Activated naive CD8-positive, alpha-beta T cell treated with anti-CD3 and anti-CD28 coated beads, Interleukin-2, amount 50 U/mL, for 24 hours (primary cell): Measurements from ENCODE around the gene CENPL.
"Not testable (repeated sequence)": the region's sequence is repeated elsewhere in the genome, so short reads cannot be mapped to it uniquely, and the experiment has no call there.

ENCODE experiments used
- ATAC-seq: fragments of 150-1000 bp; cut with Tn5 transposase; one replicate; pipeline ENCODE4 v1.10.0; 2021
- DNase-seq: peaks from one replicate; pipeline ENCODE4 v3.0.0; 2021
- H3K27ac Mint-ChIP-seq: one replicate; pipeline ENCODE4 v1.8.0; 2021; ENCODE audit warnings: mild to moderate bottlenecking, mixed read lengths
- H3K27me3 Mint-ChIP-seq: one replicate; pipeline ENCODE4 v1.8.0; 2021; ENCODE audit warnings: mixed read lengths
- H3K36me3 Mint-ChIP-seq: one replicate; pipeline ENCODE4 v1.8.0; 2021; ENCODE audit warnings: low read depth, mixed read lengths
- H3K4me1 Mint-ChIP-seq: one replicate; pipeline ENCODE4 v1.8.0; 2021; ENCODE audit warnings: mixed read lengths
- H3K4me3 Mint-ChIP-seq: one replicate; pipeline ENCODE4 v1.8.0; 2021; ENCODE audit warnings: mild to moderate bottlenecking, moderate library complexity, mixed read lengths
- H3K9me3 Mint-ChIP-seq: one replicate; pipeline ENCODE4 v1.8.0; 2021; ENCODE audit warnings: mixed read lengths

Gene CENPL

DNA sequence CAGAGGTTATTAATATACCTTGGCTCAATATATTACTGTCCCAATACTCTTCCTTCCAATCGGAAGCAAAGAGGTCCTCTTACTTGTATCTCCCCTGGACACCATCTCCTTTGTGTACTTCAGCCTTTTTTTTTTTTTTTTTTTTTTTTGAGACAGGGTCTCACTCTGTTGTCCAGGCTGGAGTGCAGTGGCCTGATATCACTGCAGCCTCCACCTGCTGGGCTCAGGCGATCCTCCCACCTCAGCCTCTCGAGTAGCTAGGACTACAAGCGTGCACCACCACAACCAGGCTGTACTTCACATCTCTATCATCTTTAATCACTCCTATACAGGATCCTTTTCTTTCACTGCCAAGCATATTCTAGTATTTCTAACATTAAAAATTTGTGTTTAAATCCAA lies 3.0 kb downstream of the CENPL start:
- no peak for DNase-seq
- H3K9me3 Mint-ChIP-seq = no peaks in the 10 kb centered on the region
- peaks cover 43% of the 10 kb centered on the region for H3K4me1 Mint-ChIP-seq
- no peak for ATAC-seq
- H3K27ac Mint-ChIP-seq = no peak overlapping the region
- H3K36me3 Mint-ChIP-seq = peaks cover 30% of the 10 kb centered on the region
- H3K27me3 Mint-ChIP-seq = no peaks in the 10 kb centered on the region
- H3K4me3 Mint-ChIP-seq = peak overlapping the region; percentile 91

DNA sequence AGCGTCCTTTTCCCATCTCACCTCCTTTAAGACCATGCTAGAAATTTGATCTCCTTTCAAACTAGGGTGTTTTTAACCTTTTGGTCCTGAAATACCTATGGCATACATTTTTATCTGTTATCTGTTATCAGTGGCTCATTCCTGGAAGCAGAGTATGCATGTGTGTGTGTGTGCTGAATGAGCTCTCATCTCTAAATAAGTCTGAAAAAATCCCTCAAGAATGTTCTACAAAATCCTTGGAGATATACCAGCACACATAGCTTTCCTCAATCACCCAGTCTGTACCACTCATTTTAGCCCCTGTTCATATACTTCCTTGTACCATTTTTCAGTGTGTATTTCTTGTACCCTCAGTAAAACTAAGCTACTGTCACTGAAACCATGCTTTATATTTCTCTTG lies 6.2 kb downstream of the CENPL start:
- Mint-ChIP-seq H3K36me3 (peaks cover 38% of the 10 kb centered on the region), H3K4me3 (no peak overlapping the region), H3K27me3 (no peaks in the 10 kb centered on the region), H3K9me3 (no peaks in the 10 kb centered on the region), H3K27ac (no peak overlapping the region), H3K4me1 (peaks cover 39% of the 10 kb centered on the region)
- ATAC-seq (no peak), DNase-seq (no peak)

DNA sequence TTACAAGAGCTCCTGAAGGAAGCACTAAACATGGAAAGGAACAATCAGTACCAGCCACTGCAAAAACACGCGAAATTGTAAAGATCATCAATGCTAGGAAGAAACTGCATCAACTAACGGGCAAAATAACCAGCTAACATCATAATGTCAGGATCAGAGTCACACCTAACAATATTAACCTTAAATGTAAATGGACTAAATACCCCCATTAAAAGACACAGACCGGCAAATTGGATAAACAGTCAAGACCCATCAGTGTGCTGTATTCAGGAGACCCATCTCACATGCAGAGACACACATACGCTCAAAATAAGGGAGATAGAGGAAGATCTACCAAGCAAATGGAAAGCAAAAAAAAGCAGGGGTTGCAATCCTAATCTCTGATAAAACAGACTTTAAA lies 11.0 kb downstream of the CENPL start:
- Mint-ChIP-seq H3K4me1 (peaks cover 18% of the 10 kb centered on the region), H3K36me3 (peaks cover 47% of the 10 kb centered on the region)
- H3K9me3 Mint-ChIP-seq = not testable (repeated sequence)

DNA sequence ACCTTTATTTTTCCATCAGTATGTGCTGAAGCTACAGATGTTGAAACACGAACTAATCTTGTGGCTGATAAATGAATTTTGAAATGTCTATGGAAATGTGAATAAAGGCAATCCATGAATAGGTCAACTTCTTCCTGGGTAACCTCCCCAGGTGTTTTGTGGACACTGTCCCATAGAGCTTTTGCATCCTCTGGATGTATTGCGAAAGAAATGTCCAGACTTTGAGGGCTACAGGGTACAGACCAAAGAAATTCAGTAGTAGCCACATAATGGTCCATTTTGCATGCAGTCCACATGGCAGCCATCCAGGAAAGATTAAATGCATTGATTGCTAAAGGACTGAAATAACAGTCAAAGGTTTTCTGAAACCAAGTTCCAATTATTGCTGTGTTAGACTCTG lies 21.7 kb downstream of the CENPL start:
- no peak for DNase-seq
- H3K27me3 Mint-ChIP-seq = no peaks in the 10 kb centered on the region
- H3K27ac Mint-ChIP-seq = no peak overlapping the region
- no peak overlapping the region for H3K4me3 Mint-ChIP-seq
- no peak for ATAC-seq
- no peaks in the 10 kb centered on the region for H3K4me1 Mint-ChIP-seq
- peaks cover 34% of the 10 kb centered on the region for H3K36me3 Mint-ChIP-seq
- no peaks in the 10 kb centered on the region for H3K9me3 Mint-ChIP-seq

More for the DNA sequence above, 11.0 kb downstream of the CENPL start:
- not testable (repeated sequence) for DNase-seq, H3K27ac Mint-ChIP-seq, ATAC-seq, H3K4me3 Mint-ChIP-seq, H3K27me3 Mint-ChIP-seq

DNA sequence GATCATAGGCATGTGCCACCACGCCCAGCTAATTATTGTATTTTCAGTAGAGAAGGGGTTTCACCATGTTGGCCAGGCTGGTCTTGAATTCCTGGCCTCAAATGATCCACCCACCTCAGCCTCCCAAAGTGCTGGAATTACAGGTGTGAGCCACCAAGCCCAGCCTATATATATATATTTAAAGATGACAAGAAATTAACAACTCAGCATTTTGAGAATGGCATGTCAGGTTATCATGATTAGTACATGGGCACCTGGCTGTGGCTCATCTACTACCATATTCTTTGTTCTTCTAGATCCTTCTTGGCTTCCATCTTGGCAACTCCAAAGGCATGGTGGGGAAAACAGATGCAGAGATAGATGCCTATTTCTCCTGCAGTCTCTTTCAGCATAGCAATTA lies 24.7 kb downstream of the CENPL start:
- H3K27me3 Mint-ChIP-seq, DNase-seq, H3K4me3 Mint-ChIP-seq, ATAC-seq, H3K27ac Mint-ChIP-seq, H3K9me3 Mint-ChIP-seq, H3K4me1 Mint-ChIP-seq: not testable (repeated sequence)
- H3K36me3 Mint-ChIP-seq = peaks cover 30% of the 10 kb centered on the region

DNA sequence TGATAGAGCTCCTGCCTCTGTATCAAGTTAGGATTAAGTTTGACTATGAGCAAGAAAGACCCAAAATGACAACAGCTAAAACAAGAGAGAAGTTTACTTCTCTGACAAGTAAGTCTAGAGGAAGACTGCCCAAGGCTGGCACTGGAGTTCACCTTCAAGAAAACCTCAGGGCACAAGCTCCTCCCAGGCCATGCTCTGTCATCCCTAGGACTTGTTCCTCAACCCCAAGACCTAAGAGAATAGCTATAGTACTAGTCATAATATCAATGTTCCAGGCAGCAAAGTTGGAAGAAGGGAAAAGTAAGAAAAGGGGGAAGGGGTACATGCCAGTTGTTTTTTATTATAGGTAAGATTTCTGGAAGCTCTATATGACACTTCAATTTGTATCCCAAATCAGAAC lies 26.6 kb downstream of the CENPL start:
- no peak overlapping the region for H3K4me3 Mint-ChIP-seq
- no peaks in the 10 kb centered on the region for H3K9me3 Mint-ChIP-seq
- DNase-seq (no peak), ATAC-seq (no peak)
- H3K36me3 Mint-ChIP-seq = peaks cover 30% of the 10 kb centered on the region
- no peaks in the 10 kb centered on the region for H3K27me3 Mint-ChIP-seq
- H3K27ac Mint-ChIP-seq = no peak overlapping the region
- no peaks in the 10 kb centered on the region for H3K4me1 Mint-ChIP-seq

DNA sequence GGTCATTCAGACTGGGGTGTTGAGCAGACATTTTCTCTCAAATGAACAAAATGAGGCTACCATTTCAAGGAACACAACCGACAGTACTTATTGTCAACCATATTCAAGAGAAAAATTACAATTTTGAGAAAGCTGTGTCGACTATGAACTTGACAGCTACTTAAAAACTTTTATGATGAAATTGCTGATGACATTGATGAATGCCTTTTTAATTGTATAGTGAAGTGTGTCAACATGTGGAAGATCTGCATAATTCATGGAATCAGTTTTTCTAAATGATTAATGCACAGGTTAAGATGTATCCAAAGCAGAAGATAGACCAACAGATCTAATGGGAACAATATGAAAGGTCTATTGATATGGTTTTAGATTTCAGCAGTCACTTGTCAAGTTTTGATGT lies 34.8 kb downstream of the CENPL start:
- H3K9me3 Mint-ChIP-seq = no peaks in the 10 kb centered on the region
- no peaks in the 10 kb centered on the region for H3K4me1 Mint-ChIP-seq
- H3K4me3 Mint-ChIP-seq = no peak overlapping the region
- no peak overlapping the region for H3K27ac Mint-ChIP-seq
- ATAC-seq = no peak
- H3K36me3 Mint-ChIP-seq = peaks cover 13% of the 10 kb centered on the region
- H3K27me3 Mint-ChIP-seq = no peaks in the 10 kb centered on the region
- no peak for DNase-seq

DNA sequence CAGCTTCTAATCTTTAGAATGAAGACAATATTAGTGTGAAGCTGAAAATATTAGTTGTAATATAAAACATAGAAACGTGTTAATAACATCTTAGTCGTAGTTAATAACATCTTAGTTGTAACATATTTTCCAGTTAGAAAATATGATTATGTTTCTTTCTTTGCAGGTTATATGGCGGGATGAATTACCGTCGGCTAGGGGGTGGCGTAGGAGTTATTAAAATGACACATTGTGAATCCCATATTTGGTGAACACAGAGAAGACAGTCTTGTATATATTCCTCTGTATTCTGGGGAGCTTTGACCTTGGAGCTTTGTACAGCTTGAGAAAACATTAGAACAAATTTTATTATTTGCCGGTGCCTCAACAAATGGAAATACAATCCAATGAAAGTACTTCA lies 39.7 kb downstream of the CENPL start:
- DNase-seq (no peak), ATAC-seq (no peak)
- H3K4me3 Mint-ChIP-seq = no peak overlapping the region
- no peak overlapping the region for H3K27ac Mint-ChIP-seq
- no peaks in the 10 kb centered on the region for H3K4me1 Mint-ChIP-seq
- peaks cover 28% of the 10 kb centered on the region for H3K36me3 Mint-ChIP-seq
- H3K9me3 Mint-ChIP-seq = no peaks in the 10 kb centered on the region
- no peaks in the 10 kb centered on the region for H3K27me3 Mint-ChIP-seq

DNA sequence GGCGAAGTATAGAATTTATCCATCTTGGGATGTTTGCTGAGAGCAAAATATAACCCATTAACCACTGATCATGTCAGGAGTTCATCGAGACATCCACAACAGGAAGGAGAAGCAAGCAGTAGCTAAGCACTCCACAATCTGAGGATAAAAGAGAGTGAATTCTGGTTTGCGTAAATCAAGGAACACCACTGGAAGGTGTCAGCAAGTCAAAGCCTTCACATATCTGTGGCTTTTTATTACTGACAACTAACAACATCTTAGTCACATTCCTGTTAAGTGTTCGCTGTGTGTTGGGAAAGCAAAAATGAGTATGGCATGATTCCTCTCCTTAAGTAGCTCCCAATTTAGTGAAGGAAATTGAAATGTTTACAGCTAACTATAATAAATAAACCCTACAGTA lies 44.7 kb downstream of the CENPL start:
- Mint-ChIP-seq H3K27me3 (no peaks in the 10 kb centered on the region), H3K27ac (no peak overlapping the region), H3K4me3 (no peak overlapping the region), H3K9me3 (no peaks in the 10 kb centered on the region), H3K4me1 (no peaks in the 10 kb centered on the region), H3K36me3 (peaks cover 45% of the 10 kb centered on the region)
- ATAC-seq (no peak), DNase-seq (no peak)

DNA sequence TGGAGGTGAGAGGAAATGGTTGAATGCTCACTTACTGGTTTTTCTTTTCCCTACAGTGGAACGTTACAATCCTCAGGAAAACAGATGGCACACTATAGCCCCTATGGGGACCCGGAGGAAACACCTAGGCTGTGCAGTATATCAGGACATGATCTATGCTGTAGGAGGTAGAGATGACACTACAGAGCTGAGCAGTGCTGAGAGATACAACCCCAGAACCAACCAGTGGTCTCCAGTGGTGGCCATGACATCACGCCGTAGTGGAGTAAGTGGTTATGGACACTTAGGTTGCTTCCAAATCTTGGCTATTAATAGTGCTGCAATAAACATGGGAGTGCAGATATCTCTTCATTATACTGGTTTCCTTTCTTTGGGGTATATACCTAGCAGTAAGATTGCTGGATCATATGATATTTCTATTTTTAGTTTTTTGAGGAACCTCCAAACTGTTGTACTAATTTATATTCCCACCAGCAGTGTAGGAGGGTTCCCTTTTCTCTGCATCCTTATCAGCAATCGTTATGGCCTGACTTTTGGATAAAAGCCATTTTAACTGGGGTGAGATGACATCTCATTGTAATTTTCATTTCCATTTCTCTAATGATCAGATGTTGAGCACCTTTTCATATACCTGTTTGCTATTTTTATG lies 49.0 kb downstream of the CENPL start:
- Mint-ChIP-seq H3K4me1 (no peaks in the 10 kb centered on the region), H3K4me3 (no peak overlapping the region), H3K36me3 (peaks cover 30% of the 10 kb centered on the region), H3K9me3 (no peaks in the 10 kb centered on the region), H3K27ac (no peak overlapping the region), H3K27me3 (no peaks in the 10 kb centered on the region)
- DNase-seq (no peak), ATAC-seq (no peak)

DNA sequence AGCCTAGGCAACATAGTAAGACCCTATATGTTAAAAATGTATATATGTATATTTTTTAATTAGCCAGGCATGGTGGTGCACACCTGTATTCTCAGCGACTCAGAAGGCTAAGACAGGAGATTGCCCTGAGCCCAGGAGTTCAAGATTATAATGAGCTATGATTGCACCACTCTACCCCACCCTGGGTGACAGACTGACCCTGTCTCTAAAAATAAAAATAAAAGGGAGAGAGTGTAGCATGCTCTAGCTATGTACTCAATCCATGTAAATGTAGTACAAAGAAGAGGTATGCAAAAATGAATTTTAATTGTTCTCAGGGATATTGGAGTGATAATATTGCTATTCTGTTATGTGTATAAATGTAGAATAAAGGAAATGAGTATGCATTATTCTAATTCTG lies 53.1 kb downstream of the CENPL start:
- H3K4me1 Mint-ChIP-seq = peaks cover 6% of the 10 kb centered on the region
- no peak for DNase-seq
- peaks cover 18% of the 10 kb centered on the region for H3K36me3 Mint-ChIP-seq
- no peak overlapping the region for H3K27ac Mint-ChIP-seq
- no peak for ATAC-seq
- H3K27me3 Mint-ChIP-seq = no peaks in the 10 kb centered on the region
- no peaks in the 10 kb centered on the region for H3K9me3 Mint-ChIP-seq
- no peak overlapping the region for H3K4me3 Mint-ChIP-seq

DNA sequence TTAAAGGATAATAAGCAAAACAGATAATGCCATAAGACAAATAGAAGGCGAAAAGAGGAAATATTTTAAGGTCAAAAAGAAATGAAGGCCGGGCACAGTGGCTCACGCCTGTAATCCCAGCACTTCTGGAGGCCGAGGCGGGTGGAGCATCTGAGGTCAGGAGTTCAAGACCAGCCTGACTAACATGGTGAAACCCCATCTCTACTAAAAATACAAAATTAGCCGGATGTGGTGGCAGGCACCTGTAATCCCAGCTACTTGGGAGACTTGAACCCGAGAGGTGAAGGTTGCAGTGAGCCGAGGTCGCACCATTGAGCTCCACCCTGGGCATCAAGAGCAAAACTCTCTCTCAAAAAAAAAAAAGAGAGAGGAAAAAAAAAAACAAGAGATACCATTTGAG lies 54.4 kb downstream of the CENPL start:
- ATAC-seq, H3K27ac Mint-ChIP-seq, H3K9me3 Mint-ChIP-seq, H3K27me3 Mint-ChIP-seq, DNase-seq, H3K4me3 Mint-ChIP-seq, H3K36me3 Mint-ChIP-seq, H3K4me1 Mint-ChIP-seq: not testable (repeated sequence)

DNA sequence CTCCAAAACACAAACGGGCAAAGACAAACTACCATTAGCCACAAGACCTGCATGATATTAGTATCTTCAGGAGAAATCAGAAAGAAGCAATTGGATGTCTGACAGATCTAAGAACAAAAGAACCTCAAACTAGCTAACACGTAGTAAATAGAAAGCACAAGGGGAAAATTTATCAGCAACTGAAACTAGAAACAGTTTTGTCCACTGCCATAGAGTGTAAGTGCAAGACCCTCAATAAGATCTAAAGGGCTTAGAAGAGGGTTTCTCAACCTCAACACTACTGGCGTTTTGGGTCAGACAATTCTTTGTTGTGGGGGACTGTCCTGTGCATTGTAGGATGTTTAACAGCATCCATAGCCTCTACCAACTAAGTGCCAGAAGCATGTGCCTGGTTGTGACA lies 55.9 kb downstream of the CENPL start:
- Mint-ChIP-seq H3K4me1 (peaks cover 6% of the 10 kb centered on the region), H3K27me3 (no peaks in the 10 kb centered on the region), H3K27ac (no peak overlapping the region), H3K36me3 (peaks cover 17% of the 10 kb centered on the region), H3K9me3 (peaks cover 7% of the 10 kb centered on the region), H3K4me3 (no peak overlapping the region)
- DNase-seq (no peak), ATAC-seq (no peak)

DNA sequence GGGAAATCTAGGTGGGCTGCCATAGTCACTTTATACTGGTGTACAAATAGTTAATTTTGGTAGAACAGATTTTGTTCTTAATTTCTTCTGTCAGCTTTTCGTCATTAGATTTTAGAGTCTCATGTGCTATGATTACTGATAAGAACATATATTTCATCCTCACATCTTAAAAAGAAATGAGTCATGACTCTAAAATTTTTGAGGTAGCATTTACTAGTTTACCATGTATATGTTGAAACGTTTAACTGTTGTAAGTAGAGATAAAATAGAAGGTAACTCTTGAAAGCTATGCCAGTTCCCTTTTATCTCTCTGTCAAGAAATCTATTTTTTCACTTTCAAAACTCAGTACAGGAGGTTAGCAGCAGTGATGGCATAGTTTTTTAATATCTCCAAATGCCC lies 56.5 kb downstream of the CENPL start:
- Mint-ChIP-seq H3K4me1 (peaks cover 6% of the 10 kb centered on the region), H3K9me3 (peaks cover 14% of the 10 kb centered on the region), H3K27me3 (no peaks in the 10 kb centered on the region), H3K36me3 (peaks cover 23% of the 10 kb centered on the region), H3K27ac (no peak overlapping the region), H3K4me3 (no peak overlapping the region)
- DNase-seq = no peak
- no peak for ATAC-seq

DNA sequence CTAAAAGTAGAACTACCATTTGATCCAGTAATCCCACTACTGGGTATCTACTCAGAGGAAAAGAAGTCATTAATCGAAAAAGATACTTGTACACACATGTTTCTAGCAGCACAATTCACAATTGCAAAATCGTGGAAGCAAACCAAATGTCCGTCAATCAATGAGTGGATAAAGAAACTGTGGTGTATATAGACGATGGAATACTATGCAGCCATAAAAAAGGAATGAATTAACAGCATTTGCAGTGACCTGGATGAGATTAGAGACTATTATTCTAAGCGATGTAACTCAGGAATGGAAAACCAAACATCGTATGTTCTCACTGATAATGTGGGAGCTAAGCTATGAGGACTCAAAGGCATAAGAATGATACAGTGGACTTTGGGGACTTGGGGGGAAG lies 60.4 kb downstream of the CENPL start:
- not testable (repeated sequence) for ATAC-seq, H3K27ac Mint-ChIP-seq, H3K4me1 Mint-ChIP-seq, H3K4me3 Mint-ChIP-seq, DNase-seq, H3K27me3 Mint-ChIP-seq
- Mint-ChIP-seq H3K36me3 (peaks cover 51% of the 10 kb centered on the region), H3K9me3 (peaks cover 26% of the 10 kb centered on the region)

DNA sequence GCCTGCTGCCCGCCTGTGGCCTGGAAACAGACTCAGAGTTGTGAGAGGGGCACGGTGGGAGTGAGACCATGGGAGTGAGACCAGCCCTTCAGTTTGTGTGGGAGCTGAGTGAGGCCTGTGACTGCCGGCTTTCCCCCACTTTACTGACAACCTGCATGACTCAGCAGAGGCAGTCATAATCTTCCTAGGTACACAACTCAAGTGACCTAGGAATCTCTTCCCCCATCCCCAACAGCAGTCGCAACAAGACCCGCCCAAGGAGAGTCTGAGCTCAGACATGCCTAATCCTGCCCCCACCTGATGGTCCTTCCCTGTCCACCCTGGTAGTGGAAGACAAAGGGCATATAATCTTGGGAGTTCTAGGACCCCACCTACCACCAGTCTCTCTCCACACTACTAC lies 65.7 kb downstream of the CENPL start:
- peaks cover 78% of the 10 kb centered on the region for H3K36me3 Mint-ChIP-seq
- no peaks in the 10 kb centered on the region for H3K27me3 Mint-ChIP-seq
- no peak overlapping the region for H3K27ac Mint-ChIP-seq
- no peak for DNase-seq
- H3K9me3 Mint-ChIP-seq = peaks cover 20% of the 10 kb centered on the region
- H3K4me3 Mint-ChIP-seq = no peak overlapping the region
- H3K4me1 Mint-ChIP-seq = no peaks in the 10 kb centered on the region
- no peak for ATAC-seq
